ENCODE data around the gene SLC35E4.

DNA sequence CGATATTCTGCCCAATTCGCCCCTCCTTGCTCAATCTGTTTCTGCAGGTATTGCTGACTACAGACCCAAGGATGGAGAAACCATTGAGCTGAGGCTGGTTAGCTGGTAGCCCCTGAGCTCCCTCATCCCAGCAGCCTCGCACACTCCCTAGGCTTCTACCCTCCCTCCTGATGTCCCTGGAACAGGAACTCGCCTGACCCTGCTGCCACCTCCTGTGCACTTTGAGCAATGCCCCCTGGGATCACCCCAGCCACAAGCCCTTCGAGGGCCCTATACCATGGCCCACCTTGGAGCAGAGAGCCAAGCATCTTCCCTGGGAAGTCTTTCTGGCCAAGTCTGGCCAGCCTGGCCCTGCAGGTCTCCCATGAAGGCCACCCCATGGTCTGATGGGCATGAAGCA is 9.2 kb upstream of the SLC35E4 start:
- TF ChIP-seq EZH2 (IDR thresholded peaks at IDR 0.05; ENCODE audit: borderline replicate concordance, insufficient read depth, low read depth, low read length, poor library complexity, severe bottlenecking) = no peak
- TF ChIP-seq, protein P1, sequence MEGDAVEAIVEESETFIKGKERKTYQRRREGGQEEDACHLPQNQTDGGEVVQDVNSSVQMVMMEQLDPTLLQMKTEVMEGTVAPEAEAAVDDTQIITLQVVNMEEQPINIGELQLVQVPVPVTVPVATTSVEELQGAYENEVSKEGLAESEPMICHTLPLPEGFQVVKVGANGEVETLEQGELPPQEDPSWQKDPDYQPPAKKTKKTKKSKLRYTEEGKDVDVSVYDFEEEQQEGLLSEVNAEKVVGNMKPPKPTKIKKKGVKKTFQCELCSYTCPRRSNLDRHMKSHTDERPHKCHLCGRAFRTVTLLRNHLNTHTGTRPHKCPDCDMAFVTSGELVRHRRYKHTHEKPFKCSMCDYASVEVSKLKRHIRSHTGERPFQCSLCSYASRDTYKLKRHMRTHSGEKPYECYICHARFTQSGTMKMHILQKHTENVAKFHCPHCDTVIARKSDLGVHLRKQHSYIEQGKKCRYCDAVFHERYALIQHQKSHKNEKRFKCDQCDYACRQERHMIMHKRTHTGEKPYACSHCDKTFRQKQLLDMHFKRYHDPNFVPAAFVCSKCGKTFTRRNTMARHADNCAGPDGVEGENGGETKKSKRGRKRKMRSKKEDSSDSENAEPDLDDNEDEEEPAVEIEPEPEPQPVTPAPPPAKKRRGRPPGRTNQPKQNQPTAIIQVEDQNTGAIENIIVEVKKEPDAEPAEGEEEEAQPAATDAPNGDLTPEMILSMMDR (IDR thresholded peaks at IDR 0.05) = no peak
